NCI-H82 (cell line): ENCODE data around the gene SPATA9.

Source experiments
- DNase-seq: peaks from one replicate; lab custom pipeline; 2025; lab: John Stamatoyannopoulos, UW

SPATA9 gene, protein sequence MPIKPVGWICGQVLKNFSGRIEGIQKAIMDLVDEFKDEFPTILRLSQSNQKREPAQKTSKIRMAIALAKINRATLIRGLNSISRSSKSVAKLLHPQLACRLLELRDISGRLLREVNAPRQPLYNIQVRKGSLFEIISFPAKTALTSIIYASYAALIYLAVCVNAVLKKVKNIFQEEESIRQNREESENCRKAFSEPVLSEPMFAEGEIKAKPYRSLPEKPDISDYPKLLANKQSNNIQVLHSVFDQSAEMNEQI

DNA sequence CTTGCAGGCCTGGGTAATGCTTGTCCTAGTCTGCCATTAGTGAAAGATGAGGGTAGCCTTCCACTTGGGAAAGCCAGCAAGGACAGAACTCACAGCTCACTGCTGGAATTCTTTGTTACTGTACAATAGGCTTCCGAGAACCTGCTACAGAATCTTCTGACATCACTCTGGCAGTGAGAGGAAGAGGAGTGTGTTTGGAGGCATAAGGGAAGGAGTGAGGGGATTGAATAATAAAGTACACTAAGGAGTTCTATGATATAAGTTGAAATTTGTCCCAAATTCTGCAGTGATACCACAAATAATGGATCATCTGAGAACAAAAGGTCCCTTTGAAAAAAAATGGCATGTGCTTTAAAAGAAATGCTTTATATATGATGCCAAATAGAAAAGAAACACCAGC, at the start of gene SPATA9:
Gene SPATA9, minus strand, starts transcription at position 101 of the 400 bp plus-strand sequence. CDS start 137 bp downstream, outside the sequence.
- DNase-seq, result no peak

DNA sequence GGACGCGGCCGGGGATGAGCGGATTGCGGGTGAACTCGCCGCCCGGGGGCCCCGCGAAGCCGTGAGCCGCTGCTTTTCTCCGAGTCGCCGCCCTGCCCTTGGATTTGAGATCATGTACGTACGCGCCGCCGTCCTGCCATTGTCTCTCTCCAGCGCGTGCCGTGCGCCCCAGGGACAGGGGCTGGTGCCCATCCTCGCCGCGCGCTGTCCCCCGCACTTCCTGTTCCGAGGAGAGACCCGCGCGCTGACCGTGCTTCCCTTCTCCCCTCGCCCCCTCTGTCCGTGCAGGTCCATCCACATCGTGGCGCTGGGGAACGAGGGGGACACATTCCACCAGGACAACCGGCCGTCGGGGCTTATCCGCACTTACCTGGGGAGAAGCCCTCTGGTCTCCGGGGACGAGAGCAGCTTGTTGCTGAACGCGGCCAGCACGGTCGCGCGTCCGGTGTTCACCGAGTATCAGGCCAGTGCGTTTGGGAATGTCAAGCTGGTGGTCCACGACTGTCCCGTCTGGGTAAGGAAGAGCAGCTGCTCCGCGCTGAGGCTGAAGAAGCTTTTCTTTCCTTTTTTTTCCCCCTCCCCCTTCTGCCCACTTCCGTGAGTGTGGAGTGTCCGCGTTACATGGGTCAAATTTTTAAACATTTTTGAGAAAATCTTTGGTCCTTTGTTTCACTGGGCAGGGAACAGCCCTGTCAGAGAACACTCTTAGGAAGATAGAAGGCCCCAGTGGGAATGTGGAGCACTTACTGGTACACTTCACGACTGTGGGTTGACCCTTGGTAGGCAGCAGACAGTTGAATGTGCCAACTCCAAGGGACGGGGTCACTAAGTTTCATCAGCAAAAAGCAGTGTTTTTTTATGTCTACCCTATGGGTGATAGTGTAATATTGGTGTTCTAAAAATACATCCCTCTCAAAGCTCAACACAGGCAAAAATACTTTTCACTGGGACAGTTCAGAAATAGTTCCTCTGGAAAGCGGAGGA, 49.1 kb upstream of the SPATA9 start:
- DNase-seq, result peak; percentile 55

DNA sequence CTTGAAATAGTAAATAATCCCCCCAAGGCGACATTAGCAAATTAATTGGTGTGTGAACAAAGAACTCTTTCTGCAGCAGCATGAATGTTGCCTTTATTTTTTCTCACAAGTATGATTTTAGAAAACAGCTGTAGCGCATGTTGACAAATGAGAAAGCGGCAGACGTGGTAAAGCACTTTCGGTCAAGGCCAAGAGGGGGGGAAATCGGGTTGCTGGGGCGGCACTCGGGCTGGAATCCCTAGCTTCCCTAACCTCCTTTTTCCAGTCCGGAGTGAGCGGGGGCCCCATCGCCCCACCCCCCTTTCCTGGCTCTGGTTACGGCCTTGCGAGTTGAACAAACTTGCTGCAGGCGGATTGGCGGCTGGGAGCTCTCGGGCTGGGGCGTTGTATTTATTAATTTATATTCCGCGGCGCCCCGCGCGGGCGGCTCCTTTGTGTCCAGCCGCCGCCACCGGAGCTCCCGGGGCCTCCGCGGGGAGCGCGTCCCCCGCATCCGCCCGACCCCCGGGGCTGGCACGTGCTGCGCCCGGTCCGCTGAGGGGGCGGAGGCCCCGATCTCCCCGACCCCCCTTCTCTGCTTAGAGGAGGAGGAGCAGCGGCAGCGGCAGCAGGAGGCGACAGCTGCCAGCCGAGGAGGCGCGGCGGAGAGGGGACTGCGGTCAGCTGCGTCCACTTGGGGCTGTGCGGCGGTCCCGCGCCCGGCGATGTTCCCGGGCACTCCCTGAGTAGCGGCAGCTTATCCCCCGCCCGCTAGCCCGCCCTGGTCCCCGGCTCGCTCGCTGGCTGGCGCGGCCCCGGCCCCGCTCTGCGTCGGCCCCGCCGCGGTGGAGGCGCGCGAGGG, 48.2 kb upstream of the SPATA9 start, which contains the start of gene RHOBTB3:
Gene RHOBTB3, plus strand, starts transcription at position 607 of the 841 bp plus-strand sequence. CDS start 347 bp downstream, outside the sequence.
- DNase-seq, result peak; percentile 84

DNA sequence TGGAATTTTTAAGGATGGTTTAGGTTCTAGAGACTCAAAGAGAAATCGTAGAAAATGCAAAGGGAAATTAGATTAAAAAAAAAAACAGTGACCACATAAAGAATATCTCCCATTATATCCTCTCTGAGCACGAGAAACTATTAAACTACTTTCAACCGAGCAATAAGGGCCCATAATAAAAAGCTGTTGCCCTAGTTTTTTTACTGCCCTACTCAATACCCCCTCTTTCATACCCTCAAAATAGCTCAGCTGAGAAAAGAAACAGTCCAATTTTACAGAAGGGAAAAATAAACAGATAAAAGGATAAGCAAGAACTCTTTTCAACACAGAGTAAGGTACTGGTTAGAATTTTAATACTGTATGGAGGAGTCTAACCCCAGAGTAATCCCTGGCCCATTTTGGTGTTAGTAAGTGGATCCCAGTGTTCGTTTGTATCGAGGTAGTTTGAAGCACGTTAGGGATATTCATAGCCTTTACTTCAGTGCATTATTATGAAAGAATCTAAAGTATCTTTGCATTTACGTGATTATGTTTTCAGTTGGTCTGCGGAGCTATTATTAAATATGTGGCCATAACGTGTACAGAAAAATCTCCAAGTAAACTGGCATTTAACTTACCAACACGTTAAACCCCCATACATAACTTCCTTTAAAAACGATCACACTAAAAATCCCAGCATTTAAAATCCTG, 47.4 kb upstream of the SPATA9 start:
- DNase-seq, result peak; percentile 5

DNA sequence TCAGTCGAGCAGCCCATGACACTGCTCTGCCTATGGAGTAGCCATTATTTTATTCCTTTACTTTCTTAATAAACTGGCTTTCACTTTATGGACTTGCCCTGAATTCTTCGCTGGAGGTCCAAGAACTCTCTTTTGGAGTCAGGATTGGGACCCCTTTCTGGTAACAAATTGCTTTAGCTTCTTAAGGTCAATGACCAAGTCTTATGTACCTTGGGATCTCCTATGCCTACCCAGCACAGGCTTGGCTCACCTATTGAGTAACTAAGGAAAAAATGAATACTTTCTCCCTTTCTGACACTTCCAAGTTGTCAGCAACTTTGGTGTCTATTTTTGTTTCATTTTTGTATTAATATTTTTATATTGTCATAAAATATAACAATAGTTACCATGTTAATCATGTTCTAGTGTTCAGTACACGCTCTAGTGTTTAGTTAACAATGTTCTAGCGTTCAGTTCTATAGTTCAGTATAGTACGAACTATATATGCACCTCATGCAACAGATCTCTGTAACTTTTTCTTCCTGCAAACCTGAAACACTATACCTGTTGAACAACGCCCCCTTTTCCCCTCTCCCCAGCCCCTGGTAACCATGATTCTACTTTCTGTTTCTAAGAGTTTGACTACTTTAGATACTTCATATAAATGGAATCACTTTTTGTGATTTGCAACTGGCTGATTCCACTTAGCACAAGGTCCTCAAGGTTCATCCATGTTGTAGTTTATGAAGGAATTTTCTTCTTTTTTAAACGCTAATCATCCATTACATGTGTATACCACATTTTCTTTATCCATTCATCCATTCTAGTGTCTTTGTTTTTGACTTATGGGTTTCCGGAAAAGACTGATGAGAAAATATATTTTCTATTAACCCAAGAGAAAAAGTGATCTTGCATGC, 46.6 kb upstream of the SPATA9 start:
- no peak for DNase-seq

DNA sequence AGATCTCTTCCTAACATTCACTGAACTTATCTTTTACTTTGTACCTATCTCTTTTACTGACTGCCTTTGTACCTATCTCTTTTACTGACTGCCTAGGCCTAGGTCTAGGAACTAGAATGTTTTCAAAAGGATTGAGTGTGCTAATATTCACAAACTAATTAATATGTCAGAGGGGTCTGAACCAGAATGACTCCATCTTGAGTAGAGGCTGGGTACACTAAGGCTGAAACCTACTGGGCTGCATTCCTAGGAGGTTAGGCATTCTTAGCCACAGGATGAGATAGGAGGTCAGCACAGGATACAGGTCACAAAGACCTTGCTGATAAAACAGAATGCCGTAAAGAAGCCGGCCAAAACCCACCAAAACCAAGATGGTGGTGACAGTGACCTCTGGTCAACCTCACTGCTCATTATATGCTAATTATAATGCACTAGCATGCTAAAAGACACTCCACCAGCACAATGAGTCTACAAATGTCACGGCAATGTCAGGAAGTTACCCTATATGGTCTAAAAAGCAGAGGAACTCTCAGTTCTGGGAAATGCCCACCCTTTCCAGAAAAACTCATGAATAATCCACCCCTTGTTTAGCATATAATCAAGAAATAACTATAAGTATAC, 45.8 kb upstream of the SPATA9 start:
- DNase-seq, result no peak

DNA sequence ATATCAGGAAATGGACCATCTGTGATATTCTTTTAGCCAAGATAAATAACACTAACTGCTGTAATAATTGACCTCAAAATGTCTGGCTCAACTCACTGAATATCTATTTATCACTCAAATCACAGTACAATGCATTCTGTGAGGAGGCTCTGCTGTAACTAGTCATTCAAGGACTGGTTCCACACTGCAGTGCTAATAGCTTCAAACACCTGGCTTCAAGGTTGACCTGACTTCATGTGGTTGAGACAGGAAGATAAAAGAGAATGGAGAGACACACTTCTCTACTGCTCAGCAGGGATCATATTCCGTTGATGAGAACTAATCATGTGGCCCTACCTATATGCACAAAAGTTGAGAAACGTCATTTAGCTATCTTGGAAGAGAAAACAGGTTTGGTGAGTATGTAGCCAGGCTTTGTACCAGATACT, 45.0 kb upstream of the SPATA9 start:
- DNase-seq, result no peak

DNA sequence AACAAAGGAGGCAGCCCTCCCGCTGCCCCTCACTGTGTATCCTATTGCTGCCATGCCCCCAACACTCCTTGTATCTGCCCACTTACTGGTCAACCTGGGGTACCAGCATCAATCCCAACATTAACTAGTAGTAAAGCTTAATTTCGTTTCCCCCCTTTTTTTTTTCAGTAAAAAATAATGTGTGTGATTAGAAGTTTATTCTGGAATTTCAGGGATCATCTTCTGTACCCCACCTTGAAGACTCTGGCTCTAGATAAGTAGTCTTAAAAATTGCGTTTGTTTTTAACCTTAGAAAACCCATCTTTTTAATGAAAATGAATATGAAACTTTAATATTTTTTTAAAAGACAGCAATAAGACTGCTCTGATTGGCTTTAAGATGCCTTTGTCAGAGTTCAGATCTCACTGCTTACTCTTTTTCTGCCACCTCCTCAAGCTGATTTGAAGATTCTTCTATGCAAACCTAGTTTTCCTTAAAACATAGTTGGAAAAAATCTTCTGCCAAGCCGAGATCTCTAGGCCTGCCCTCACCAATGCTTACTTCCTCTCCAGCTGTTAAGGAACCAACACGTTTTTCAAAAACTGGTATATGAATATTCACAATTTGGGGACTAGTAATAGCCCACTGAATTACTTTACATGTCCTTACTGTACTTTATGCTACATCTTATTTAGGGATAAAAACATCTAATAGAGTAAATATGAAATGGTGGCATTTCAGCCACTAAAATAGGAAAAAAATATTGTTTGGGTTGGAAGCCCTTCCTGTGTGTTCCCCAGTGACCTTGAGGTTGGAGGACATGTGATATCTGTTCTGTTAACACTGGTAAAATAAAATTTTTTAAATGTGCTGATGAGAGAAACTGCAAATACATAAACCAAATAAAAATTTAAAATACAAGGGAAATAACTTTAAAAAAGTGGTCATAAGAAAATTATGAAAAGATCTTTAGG, 44.3 kb upstream of the SPATA9 start:
- no peak for DNase-seq

DNA sequence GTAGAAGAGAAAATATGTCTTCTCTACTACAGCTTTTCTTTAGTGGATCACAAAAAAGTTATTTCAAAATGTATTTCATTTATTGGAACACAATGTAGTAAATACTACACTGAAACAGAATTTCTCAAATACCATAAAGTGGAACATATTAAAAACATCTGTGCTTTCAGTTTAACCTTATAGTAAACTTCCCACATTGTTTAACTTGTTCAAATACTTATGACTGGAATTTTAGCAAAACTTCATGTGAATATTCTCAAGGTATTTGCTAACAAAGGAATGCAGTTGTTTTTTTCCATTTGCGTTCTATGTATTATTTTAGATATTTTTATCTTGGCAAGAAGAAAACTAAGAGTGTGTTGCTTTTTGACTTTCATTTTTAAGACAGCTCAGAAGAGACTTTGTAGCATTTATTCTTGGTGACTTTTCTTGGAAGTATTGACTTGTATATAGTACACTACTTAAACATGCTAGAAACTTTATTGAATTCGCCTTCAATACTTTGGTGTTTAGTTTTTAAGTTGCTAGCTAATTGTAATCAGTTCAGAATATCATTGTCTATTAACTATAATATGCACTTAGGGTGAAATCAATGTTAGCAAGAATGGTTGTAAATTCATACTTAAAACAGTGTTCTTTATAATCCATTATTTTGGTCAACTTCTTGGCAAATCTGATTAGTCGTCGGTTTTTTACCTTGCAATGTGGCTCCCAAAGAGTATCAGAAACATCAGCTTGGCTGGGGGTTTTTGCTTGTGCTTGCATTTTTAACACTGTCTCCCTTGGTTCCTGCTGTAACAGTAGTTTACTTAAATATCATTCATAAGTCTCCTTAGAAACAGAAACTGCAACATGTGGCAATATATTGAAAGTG, 43.4 kb upstream of the SPATA9 start:
- no peak for DNase-seq

DNA sequence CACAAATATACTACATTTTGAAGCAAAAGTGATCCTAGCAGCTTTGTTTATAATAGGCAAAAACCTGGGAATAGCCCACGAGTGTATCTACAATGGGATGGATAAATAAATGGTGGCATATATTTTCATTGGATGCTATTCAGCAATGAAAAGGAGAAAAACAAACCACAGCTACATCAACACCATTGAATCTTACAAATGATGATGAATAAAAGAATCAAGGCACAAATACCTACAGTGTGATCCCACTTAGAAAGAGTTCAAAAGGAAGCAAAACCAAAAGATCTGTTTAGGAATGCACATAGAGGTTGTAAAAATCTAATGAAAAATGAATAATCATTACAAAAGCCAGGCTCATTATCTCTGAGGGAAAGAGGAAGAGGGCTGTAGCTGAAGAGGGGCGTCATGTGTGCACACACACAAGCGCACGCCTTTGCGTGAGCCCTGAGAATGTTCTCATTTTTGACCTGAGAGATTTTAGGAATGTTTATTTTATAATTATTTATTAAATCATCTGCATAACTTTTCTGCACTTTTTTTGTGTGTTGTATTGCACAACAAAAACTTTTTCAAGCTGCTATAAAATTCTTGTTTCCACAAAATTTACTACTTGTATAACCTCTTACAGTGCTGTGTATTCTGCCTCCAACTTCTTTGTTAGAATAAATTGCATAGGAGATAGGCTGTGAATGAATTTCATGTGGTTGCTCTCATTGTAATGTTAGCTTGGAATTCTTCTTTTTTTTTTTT, 42.5 kb upstream of the SPATA9 start:
- no peak for DNase-seq

DNA sequence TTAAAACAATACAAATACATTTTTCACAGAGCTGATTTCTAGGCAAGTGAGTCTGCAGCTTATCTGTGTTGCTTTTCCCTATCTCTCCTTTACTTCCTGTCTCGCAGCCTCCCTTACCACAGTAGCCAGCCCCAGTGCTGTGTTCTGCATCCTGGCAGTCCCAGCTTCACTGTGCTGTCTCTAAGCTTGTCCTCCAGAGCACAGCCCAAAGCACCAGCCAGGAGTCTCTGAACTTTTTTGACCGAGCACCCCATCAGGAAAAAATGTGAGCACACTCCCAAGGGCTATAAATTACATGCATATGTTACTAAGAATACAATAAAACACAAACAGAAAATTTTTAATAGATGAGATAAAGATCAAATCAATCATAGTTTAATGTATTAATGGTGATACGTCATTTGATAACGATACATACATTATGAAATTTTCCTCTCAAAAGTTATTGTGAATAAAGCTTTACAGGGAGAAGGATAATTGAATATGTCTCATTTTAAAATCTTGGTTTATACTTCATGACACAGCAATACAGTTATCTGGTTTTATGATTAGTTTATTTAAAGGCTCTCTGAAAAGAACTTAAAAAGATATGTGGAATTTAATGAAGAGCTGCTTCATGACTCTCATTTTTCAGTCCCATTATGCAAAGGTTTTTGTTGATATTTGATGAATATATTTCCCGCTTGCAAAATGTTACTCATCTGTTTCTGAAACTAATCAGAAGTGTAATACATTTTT, 41.0 kb upstream of the SPATA9 start:
- DNase-seq, result no peak

DNA sequence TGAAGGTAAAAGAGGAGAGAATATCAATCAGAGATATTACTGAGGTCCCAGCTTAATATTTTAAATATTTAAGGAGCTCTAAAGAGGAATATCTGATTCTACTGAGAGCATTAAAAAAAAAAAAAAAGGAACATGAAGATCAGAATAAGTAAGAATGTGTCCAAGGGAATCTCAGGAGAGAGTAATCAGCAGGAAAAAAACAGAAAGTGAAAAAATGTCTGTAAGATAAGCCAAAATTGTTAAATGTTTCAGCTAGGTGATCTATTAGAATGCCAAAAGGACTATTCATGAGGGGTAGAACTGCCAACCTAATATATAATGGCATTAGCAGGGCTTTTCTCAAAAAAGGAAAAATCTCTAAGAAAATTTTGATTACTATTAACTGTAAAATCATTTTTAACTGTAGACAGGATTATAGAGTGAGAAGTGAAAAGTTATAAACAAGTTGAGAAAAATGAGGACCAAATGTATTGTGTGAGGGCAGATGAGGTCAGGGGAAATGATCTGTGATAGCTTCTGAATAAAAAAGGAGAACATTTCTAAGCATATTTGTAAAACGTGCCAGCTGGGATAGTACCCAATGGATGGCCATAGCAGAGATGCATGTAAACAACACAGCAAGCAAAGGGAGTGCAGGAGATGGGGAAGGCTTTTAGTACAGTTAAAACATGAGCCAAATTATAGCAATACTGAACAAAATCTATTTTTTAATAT, 38.9 kb upstream of the SPATA9 start:
- DNase-seq, result no peak

DNA sequence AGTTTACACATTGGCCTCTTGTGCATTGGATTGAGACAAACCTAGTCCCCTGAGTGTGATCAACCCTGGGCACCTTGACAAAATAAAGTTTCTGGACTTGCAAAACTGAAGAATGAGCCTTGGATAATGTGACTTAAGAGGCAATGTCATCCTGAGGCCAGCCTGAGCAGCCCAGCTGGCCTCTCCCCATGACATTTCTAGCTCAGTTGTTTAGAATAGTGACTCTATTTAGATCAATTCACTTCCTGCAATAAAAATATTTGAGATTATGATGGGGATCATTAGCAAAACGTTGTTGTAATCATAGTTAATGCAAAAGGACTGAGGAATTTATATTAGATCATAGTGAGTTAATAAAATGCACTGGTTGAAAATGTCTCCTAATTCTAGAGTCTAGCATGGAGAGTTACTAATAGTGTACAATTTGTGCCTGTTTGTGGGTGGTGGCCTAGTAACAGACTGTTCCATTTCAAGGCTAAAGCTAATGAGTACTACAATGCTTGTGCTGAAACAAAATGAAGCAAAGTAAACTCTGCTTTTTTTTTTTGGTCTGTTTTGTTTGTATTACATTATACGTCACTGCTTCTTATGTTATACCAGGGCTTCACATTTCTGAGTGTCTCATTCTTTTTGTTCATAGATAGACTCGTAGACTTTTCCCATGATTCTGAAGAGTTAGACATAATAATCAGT, 37.4 kb upstream of the SPATA9 start:
- DNase-seq, result no peak

DNA sequence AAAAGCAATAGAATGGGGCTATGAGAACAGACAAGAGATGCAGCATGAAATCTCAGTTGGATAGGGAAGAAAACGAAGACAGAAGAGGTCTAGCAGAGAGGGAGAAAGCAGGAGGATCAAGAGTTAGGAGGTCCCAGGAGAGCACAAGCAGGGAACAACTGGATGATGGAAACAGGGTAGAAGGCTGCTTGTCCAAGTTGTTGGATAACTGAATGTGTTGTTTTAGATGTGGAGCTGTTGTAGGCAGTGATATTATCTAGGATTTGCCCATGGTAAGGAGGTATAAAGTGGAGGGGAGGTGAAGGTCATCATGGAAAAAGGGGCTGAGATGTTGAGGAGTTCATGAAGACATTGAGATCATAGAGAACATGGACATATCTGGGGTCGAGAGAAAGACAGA, 35.9 kb upstream of the SPATA9 start:
- DNase-seq, result no peak

DNA sequence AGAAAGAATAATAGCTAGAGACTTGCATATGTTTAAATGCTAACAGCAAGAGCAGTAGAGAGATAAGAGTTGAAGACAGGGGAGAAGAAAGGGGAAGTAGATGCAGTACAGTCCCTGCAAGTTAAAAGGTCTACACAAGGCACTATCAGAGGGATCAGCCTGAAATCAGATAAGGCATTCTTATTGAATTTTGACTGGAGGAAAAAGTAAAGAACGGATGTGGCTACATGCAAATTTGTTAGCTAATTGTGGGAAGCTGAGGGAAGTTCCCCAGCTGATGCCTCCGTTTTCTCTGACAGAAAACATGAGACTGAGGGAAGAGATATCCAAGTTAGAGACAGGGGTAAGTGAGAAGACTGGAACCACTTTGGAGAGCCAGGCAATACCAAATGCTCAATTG, 35.4 kb upstream of the SPATA9 start:
- DNase-seq, result no peak
